Activated T-helper 1 cell treated with anti-CD3 and anti-CD28 coated beads, Interleukin-2, amount 50 U/mL, for 16 hours (primary cell): ENCODE measurements around the gene PDE1A.

ENCODE experiments used
- DNase-seq, 2 donors: peaks; one replicate each; pipeline ENCODE4 v3.0.0-alpha.2; 2020; ENCODE audit warnings: low read depth in 1 of 2, low spot score in 1 of 2

Gene PDE1A

DNA sequence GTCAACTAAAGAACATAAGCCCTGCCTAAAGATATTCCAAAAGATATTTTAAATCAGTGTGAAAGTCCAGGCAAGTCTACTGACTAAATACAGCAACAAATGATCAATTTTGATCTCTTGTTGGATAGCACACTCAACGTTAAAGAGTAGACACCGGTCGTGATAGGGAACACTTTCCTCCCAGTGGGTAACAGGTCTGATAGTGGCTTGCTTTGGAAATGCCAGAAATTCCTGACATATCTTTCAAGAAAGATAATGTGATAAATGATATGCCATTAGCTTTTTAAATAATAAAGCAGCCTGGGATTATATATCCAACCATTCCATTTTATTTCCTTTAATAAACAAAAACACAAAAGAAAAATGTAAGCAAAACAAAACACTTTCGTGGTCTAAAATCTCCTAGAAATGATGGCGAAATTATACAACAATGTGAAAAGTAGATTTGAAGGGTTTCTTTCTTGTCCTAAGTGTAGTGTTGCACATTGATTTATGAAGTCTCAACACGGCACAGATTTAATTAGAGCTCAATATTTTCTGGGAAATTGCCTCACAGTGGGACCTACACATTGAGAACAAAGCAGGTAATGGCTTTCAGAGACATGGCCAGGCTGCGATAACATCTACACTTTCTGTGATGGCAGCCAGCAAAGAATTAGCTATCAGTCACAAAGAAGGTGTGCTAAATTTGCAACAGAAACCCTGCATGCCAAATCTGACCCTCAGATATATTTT lies 282.6 kb downstream of the PDE1A start:
- no peak for DNase-seq

DNA sequence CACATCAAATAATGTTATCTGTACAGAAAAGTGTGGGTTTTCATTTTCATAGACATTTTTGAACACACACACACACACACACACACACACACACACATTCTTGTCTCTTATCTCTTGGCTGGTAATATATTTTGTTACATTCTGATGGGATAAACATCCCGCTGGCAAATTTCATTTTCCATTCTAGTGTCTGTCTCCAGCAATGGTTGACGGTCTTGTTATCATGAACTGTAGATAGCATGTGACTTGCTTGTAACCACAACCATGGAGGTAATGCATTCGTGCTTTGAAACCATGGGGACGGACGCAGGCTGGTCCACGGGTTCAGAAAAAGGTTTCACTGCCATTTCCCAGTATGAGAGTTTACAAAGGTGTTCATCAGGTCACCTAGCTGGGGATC lies 284.8 kb downstream of the PDE1A start:
- DNase-seq, result no peak

DNA sequence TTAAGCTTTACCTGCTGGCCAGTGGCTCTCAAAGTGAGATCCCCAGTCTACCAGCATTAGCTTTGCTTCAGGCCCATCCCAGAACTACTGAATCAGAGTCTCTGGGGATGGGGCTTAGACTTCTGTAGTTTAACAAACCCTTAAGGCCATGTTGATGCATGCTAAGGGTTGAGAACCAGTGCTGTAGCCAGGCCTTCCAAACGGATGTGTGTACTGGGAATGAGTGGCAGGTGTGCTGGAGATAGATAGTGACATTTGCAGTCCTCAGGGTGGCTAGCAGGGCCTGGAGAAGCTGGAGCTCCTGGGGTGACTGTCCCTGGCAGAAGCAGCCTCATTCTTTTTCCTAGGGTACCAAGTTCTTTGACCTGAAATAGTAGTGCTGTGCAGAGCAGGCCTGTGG lies 292.6 kb downstream of the PDE1A start:
- no peak for DNase-seq

DNA sequence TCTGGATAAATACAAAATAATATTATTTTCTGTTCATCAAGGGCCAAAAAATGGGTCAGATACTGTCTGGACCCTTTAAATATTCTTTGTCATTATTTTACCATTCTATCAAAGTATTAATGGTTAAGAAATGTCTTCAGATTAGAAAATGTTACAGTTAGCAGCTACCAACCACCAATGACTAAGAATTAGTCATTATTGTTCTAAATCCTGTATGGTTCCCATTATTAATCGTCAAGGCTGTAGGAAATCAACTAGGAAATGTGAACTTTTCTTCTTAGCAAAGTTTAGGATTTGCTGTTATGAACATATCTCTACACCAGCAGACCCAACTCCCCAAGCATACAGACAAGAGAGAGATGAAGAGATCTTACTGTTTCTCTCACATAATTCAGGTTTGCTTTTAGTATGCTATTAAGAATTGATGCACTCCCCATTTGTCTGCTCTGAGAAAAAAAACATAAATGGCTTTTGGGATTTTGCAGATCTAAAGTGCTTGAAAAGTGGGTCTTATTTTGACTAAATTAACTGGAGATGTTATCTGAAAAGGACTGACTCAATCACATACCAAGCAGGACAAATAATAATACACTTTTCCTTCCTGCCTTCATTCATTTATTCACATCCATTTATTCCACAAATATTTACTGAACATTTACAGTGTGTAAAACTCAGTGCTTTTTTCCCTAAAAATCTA lies 293.5 kb downstream of the PDE1A start:
- no peak for DNase-seq

DNA sequence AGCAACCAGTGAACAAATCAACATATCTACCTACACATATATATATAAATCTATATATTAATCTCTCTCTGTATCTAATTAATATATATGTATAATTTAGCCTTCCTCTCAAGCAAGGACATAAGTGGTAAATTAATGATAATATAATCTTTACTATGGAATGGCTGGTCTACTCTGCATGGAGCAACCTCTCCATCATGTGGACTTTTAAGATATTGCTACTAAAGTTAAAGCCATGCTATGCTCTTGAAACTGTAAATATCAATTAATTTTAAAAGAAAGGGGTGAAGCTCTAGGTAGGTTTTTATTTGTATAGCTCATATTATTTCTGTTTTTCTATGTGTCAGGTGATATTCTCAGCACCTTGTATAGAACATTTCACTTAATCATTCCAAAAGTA lies 294.2 kb downstream of the PDE1A start:
- DNase-seq, result no peak

DNA sequence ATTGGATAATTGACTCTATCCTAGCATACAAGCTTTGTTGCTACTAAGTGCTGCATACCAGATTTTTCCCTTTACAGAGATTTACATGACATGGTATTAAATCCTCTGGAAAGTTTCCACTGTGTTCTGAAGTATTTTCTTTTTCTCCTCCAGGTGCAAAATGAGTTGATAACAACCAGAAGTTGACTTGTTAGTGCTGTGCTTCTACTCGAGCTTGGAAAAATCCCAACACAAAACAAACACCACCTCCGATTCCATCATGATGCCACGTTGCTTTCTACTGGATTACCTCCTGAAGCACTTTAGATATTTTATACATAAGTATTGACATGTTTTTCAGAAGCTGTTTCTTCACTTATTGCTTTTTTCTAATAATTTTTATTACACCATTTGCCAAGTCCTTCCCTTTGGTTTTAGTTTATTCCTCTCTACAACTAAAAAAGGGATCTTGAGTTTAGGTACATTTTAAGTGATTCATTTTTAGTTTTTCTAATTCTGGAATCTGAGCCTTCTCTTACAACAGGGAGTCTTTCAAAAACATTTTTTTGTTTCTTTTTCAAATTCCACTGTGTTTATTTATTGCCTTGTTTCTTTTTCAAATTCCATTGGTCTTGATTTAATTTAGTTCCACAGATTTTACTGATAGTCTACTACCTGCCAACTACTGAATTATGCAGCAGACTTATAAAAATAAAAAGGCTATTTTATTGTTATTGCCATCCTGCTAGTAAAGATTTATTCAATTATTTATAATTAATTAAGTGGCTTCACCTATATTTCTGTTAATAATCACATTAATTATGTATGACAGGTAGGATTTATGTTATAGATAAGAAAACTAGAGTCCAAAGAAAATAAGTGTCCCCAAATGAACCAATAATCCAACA lies 297.8 kb downstream of the PDE1A start:
- DNase-seq, result no peak

DNA sequence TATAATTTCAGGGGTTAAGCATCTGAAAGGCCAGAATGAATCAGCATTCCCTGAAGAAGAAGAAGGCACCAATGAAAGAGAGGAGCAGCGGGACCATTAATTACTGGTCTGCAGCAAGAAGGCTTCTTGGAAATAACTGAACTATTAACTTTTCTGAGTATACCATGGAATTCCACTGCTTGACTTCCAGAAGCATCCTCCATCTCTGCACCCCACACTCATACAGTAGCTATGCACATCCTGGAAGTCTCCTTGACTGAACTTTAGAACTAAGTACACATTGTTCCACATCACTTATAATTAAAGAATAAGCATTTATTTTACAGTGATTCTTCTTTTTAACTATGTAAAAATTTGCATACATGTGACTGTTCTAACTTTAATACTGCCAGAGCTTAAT lies 309.6 kb downstream of the PDE1A start:
- no peak for DNase-seq

DNA sequence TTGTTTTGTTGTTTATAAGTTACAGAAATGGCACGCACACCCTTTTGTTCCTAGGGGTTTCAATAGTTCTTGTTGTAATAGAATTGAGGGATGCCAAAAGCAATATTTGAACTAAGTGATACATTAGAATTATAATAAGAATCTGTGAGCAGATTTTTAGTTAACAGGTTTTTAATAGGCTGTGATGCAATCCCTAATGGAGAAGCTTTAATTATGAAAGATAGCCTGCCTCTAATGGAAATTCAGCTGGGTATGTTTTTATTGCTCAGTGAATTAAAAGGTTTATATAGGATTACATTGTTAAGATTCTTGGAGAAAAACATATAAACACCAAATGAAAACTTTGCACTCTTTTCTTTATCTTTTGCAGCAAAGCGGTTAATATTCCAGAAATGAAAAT lies 310.1 kb downstream of the PDE1A start:
- no peak for DNase-seq

DNA sequence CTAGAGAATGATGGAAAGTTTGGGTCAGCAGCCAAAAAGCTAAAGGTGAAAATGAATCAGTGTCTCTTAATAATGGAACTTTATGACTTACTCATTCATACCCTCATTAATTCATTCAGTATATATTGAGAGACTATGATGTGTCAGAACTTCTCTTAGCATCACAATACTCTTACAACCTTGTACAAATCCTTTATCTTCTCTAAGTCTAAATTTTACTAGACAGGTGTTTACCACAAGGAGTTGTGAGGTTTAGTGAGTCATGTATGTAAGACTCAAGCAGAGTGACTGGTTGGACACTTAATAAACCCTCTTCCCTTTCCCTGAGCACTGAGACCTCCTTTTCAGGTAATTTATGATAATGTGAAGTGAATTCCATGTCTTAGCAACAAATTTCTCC lies 311.6 kb downstream of the PDE1A start:
- DNase-seq, result no peak

DNA sequence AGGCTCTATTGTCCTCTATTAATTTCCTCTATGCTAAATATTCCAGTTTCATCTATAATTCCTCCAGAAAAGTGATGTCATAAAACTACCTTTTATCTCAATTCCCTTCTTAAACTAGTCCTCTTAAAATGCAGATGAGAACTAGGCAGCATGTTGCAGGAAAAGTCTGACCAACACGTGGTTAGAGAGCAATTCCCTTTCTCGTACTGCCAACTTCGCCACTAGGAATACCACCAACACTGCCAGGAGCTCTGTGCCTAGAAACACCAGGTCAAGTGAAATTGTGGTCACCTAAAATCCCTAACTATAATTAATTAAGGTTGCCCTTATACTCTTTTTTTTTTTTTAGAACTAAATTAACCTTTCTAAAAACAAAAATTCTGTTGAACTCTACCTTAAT lies 313.5 kb downstream of the PDE1A start:
- no peak for DNase-seq

DNA sequence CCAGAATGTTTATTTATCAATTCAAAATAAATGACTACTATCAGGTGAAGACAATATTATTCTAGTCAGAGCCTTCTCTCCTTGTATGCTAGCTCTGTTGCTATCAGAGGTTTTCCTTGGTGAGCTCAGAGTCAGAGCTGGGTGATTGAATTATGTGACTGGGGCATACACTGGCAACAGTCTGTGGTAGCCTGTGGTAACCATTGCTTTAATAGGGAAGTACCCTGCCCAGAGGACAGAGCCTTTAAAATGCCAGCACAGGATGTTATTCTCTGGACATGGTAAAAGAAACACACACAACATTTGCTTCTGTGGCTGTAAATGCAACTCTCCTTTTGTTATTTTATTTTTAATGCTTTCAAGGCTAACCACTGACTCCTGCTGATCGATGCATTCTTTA lies 316.5 kb downstream of the PDE1A start:
- DNase-seq, result no peak

DNA sequence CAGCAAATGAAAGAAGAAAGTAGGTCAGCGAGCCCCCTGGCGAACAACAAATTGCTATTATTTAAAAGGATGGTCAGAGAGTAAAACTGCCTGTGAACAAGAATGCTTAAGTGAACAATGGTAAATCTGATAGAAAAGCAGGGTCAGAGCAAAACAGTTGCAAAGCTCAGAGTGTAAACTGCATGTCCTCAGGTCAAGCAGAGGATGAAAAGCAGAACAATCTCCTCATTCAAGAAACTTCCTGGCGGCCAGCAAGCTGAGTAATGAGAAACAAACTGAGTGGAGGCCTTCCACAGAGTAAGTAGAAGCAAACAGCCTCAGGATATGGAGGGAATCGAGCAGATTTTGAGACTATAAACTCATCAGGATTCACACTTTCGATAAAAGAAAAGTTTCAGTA lies 323.3 kb downstream of the PDE1A start:
- DNase-seq, result no peak

DNA sequence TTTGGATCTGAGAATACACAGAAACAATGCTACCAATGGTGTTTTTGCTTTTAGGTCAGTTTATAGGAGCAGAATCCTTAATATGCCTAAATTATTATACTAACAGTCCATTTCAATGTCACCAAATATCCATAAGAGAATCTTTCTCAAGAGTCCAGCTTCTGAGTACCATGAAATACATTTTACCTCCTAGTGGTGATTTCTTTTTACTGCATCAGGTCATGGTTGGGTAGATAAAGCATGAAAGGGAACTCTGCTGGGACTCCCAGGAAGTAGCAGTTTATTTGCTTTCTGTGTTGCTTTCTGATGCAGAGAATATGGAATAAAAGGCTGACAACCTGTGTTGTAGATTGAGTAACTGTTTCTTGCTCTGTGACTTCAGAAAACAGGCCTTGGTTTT lies 325.6 kb downstream of the PDE1A start:
- DNase-seq, result no peak

DNA sequence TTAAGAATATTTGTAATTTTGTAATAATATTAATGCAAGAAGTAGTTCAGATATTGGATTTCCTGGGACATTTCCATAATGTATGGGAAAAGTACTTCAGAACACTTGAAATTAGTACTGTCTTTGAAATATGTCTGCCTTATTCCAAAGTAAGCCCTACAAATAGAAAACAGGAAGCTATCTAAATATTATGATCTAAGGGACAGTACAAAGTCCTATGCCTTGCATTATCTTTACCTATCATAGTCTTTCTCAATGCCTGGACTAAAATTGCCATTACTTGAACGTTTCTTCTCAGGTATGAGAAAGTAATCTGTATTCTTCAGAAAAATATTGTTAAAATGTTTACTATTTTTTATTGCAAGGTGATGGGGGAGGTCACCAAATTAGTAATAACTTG lies 328.2 kb downstream of the PDE1A start:
- no peak for DNase-seq

DNA sequence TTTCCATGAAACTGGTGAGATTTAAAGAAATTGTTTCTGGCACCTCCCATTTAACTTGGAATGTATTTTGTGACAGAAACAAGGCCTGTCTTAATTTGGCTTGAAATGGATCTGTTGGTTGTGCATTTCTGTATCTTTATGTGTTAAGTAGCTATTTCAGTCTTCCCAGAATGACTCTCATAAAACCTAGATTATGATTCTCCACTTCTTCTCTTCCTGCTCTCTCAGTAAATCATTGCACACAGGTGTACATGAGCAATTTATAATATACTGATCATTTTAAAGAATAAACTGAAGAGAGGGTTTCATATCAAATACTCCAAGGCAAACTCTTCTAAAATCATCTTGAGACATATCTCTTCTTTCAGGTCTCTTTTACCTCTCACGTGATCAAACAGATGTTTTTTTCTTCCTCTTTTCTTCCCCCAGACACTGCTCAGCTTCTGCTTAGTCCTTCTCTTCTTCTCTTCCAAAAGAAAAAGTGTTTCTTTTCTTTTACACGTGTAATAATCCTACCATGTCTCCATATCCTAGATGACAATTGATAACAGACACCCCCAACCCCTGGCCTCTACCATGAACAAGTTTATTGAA lies 329.2 kb downstream of the PDE1A start:
- DNase-seq, result no peak

DNA sequence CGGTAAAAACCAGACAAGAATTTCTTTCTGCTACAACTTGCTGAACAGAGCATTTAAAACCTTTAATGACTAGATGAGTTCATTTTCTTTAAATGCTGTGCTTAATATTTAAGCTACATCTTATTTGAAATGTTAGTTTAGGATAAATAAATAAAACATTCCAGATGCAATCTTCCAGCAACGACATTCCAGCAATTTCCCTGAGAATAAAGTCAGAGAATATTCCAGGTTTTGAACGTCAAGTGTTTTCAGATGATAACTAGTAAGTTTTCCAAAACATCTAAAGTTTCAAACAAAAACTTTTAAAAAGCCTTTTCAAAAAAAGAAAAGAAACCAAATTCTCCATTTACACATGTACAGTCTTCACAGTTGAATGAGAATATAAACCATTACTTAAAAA lies 336.4 kb downstream of the PDE1A start:
- no peak for DNase-seq
